ENCODE data around the gene C1D.

C1D gene

DNA sequence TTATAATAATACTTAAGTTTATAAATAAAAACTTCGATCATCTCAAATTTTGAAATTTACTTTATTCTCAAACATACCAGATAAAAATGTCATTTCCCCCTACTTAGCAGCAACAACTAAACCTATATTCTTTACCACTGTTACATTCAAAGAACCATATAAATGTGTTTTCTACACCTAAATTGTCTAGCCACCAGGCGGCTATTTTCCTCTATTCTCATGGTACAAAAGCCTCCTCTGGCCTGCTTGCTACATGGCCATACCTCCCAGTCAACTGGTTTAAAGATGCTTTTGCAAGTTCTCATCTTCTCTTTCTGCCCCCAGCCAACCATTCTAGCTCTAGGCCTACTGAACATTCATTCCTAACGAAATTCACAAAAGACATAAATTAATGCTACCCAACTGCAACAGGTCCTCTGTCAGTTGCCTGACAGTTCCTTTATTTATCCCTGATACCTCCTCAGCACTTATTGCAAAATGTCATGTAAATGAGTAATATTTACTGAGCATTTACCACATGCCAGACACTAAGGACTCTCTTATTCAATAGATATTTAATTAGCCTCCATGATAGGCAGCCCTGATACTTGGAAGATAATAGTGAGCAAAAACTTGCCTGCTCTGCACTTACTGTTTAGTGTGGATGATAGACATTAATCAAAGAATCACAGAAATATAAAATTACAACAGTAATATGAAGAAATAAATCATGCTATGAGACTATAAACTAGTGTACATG is 5.0 kb downstream of the C1D start:
- DNase-seq, result no peak

- no peak for DNase-seq
These were observed 9.9 kb downstream of the C1D start for GRCh38 chr2:68052717-68053422.

DNA sequence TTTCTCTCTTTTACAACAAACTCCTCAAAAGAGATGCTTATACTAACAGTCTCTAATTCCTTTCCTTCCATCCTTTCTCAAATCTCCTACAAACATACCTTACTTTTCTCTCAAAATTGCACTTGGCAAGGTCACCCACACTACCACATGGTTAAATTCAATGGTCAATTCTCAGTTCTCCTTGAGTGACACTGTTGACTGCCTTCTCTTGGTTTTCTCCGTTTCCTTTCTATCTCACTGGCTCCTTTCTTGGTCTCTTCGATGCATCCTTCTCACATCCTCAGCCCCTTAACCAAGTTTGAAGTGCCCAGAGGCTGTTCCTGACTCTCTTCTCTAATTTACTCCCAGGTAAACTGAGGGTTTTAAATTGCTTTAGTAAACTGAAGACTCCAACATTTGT is 12.5 kb downstream of the C1D start:
- no peak for DNase-seq

DNA sequence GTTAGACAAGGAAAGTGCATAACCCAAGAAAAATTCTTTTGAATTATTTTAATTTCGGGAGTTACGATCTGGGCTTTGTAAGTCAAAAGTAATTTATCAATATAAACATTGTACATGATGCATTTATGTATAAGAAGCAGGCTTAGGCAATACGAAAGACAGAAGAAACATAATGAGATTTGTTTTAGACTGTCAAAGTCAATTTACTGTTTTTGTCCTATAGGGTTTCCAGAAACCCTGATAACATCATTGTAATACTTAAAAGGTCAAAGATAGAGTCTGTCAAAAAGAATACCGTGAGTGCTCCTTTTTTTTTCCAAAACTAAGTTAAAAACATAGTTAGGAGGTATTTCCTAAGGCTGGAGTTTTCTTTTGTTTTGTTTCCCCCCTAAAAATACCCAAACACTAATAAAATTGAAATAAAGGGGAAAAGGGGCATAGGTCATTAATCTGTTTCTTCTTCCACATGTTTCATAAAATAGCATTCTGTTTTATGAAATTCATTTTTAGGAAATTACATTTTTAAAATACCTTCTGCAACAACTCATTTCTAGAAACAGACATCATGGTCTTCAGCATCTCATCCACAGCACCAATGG is 16.1 kb downstream of the C1D start:
- DNase-seq, result no peak

- DNase-seq, result no peak
These were observed 16.6 kb downstream of the C1D start for GRCh38 chr2:68046224-68046623.

DNA sequence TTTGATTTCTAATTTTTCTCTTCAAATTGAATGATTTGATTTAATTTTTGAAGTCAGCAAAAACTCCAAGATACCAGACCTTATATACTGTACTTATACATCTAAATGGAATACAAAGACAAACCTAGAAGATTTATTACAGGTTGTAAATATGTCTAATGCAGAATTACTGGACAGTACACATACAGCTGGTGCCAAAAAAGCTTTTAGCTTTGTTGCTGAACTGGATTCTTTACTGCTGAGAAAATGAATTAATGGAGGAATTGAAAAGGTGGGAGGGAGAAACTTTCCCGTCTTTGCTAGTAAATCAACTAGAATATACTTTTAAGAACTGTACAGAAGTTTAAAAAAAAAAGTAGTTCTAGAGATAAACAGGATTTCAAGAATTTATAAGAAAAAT is 17.5 kb downstream of the C1D start:
- no peak for DNase-seq

- DNase-seq, result no peak
These were observed 18.7 kb downstream of the C1D start for GRCh38 chr2:68044099-68044498.

DNA sequence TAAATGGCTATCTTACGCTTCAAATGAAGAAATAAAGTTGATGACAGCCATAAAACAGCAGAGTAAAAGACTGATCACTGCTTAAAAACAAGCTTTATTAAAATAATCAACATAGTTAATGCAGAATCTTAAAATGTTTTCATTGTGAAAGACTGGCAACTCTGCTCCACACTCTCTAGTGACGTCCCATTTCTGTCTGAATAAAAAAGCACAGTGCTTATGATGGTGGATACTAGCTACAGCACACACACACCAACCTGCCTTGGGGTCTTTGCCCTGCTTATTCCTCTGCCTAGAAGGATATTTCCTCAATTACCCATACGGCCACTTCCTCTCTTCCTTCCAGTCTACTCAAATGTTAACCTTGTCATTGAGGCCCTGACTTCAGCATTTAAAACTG is 19.1 kb downstream of the C1D start:
- DNase-seq, result no peak

- no peak for DNase-seq
These were observed 19.8 kb downstream of the C1D start for GRCh38 chr2:68043032-68043431.

- DNase-seq, result no peak
These were observed 21.0 kb downstream of the C1D start for GRCh38 chr2:68041704-68042245.

- no peak for DNase-seq
These were observed 22.7 kb downstream of the C1D start for GRCh38 chr2:68040078-68040477.

GRCh38 chr2:68039317-68039716 is 23.5 kb downstream of the C1D start:
- no peak for DNase-seq

- DNase-seq, result peak; percentile 19
These were observed 30.1 kb downstream of the C1D start for GRCh38 chr2:68032702-68033101.

DNA sequence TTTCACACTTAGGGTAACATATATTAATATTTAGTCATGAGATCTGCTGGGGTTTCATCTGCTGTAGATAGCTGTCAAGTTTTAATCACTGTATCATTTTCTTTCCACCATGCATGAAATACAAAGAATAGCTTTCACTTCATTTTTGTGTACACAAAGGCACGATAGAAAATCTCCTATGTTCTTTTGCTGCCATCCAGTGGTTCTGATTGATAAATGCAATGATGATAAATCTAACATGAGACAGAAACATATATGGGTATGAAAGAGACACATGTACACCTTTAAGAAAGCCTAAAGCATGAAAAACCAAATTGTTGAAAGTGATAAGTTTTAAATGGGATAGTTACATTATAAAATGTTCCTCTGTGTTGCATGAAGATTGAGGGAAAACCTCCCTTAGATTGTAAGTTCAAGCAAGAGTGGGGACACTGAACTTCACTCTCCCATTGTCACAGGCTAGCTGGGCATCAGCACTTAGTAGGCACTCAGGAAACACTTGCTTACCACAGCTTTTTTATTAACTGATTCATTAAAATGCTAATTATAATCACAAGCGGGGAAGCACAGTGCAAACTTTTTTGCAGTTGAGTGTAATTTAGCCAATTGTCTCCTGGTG is 31.2 kb downstream of the C1D start:
- peak; percentile 76 for DNase-seq

DNA sequence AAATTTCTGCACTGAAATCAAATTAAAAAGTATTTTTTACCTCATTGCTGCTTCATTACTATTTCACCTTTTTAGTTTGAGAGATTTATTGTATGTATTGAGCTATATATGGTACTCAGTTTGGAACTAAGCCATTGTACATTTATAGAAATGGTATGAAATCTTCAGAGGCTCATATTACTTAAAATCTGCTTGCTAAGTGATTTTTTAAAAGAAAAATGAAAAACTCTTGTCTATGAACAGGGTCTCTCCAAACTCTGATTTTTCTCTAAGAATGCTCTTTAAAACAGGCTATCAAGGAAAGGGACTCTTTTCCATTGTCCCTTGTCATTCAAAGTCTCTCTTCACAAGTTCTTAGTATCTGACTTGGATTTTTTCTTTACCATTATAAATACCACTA is 31.8 kb downstream of the C1D start:
- DNase-seq, result no peak

GRCh38 chr2:68030529-68030928 is 32.3 kb downstream of the C1D start:
- DNase-seq, result no peak

DNA sequence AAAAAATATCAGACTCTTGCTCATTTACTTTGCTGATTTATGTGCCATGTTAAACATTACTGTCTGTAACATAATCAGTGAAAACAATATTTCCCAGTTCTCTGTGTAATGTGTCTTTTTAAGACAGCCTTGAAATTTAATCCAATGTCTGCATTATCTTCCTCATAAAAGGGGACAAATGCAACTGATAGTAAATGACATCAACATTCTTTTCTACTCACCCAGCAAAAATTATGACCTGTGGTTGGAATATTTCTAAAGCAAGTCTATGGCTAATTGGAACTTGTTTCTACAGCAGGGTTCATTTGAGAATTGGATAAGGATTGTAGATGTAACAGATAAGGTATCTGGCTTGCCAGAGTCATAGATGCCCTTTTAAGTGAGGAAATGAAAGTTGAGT is 34.8 kb downstream of the C1D start:
- DNase-seq, result no peak

DNA sequence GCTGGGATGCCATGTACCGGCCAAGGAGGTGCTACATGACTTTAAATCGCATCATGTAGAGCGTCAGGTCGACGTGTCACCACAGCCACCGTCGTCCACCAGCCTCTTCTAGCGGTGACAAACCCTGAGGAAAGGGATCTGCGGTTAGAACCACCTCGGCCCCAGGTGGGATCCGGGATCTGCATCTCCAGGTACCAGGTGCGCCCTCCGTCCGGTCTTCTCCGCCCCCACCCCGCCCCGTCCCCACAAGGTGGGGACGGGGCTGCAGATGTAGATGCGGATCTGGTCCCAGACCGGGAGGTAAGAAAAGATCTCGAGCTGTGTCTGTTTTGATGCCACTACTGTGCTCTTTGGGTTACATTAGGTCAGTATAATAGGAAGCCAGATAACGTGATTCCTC is 38.4 kb downstream of the C1D start:
- DNase-seq, result no peak

- no peak for DNase-seq
These were observed 38.9 kb downstream of the C1D start for GRCh38 chr2:68023904-68024303.

- DNase-seq, result no peak
These were observed 44.1 kb downstream of the C1D start for GRCh38 chr2:68018727-68019126.

GRCh38 chr2:68009526-68009925 is 53.3 kb downstream of the C1D start:
- DNase-seq, result no peak

DNA sequence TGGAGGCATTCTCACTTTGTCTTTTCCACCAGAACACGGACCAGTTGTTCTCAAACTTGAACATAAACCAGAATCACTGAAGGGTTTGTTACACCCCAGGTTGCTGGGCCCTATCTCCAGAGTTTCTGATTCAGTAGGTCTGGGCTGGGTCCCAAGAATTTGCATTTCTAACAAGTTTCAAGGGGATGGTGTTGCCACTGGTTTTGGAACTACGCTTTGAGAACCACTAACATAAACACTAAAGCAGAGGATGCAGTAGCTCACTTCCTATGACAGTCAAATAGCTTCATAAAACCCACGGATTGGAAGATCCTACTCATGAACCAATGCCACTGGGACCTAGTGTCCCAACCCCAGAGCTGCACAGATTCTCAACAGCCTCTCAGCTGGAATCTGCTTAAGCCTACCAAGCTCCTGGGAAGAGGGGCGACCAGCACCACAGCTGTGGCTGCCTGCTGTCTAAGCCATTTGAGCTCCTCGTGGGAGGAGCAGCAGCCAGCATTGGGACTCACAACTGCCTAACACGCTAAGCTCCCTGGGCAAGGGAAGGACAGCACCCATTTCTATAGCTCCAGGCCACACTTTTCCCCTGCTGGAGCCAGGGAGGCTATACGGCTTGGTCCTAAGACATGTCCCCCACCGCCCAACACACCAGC is 62.5 kb downstream of the C1D start:
- no peak for DNase-seq

- no peak for DNase-seq
These were observed 63.5 kb downstream of the C1D start for GRCh38 chr2:67999332-67999731.
